HG03025 (cell line): ENCODE measurements around the gene BAIAP2.

Experiments used
- ATAC-seq: cut with Tn5 transposase; IDR thresholded peaks from one replicate; pipeline ENCODE4 v1.9.1; 2021; ENCODE audit warnings: mild to moderate bottlenecking, moderate library complexity; ENCODE audit not compliant: unreplicated experiment, low FRiP score

Gene BAIAP2

GRCh38 chr17:81101614-81102306, 66.8 kb downstream of the BAIAP2 start:
- no peak for ATAC-seq

GRCh38 chr17:81102352-81102751, 67.4 kb downstream of the BAIAP2 start:
- no peak for ATAC-seq

DNA sequence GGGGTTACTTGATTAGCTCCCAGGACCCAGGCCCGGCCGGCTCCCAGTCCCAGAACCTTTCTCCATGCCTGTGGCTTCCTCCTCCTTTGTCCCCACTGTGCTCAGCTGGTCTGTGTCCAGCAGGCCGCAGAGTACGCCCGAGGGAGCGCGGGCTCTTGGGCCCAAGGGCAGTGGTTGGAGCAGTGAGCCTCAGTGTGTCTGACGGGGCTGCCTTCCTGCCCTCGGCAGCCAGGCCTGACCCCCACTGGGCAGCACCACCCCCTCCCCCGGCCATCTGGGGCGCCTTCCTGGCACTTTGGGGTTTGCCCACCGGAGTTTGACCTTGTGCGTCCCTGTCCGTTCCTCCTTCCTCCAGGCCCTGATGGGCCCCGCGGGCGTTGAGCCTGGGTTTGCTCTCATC, 67.9 kb downstream of the BAIAP2 start:
- no peak for ATAC-seq

- ATAC-seq = no peak
These were observed 68.4 kb downstream of the BAIAP2 start for GRCh38 chr17:81103379-81103778.

DNA sequence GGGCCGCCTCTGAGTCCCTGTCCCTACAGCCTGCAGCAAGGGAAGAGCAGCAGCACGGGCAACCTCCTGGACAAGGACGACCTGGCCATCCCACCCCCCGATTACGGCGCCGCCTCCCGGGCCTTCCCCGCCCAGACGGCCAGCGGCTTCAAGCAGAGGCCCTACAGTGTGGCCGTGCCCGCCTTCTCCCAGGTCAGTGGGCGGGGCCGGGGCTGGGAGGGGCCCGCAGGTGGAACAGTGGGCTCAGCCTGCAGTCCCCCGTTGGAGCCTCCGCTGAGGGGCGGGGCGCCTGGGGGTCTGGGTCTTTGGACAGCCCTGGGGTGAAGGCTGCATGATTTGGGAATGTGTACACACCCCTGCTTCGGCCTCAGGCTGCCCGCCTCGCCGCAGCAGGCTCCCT, 71.8 kb downstream of the BAIAP2 start:
- ATAC-seq = no peak

GRCh38 chr17:81108220-81108619, 73.3 kb downstream of the BAIAP2 start:
- no peak for ATAC-seq

- ATAC-seq = no peak
These were observed 75.0 kb downstream of the BAIAP2 start for GRCh38 chr17:81109957-81110356.

- no peak for ATAC-seq
These were observed 75.6 kb downstream of the BAIAP2 start for GRCh38 chr17:81110488-81111040.

DNA sequence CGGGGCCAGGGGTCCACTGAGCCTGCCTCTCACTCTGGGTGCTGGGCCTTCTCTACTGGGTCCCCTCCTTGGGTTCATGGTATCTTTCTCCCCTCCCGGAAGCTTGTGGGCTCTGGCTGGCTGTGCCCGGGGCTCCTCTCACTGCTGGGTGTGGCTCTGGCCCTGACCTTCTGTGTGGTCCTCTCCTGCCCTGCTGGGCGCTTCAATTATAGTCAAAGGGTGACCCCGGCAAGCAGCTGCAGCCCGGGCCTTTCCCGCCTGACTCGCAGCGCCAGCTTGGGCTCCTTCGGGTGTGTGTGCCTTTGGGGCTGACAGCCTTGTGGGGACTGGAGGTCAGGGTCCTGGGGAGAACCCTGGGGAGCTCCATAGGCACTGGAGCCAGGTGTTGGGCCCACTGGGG, 76.1 kb downstream of the BAIAP2 start:
- no peak for ATAC-seq

DNA sequence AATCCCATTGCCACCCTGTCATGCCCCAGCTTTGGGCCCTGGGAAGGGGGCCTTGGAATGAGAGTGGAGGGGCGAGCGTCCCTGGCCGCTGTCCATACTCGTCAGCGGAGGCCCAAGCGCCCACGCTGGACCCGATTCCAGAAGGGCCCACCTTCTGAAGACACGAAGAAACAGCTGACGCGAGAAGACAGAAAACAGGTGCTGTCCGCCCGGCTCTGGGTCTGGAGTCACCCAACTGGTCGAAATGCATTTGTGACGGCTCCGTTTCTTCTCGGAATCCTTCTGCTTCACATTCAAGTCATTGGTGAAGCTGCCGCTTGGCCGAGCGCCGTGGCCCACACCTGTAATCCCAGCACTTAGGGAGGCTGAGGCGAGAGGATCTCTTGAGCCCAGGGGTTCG, 77.5 kb downstream of the BAIAP2 start:
- no peak for ATAC-seq

GRCh38 chr17:81113158-81113724, 78.3 kb downstream of the BAIAP2 start:
- no peak for ATAC-seq

DNA sequence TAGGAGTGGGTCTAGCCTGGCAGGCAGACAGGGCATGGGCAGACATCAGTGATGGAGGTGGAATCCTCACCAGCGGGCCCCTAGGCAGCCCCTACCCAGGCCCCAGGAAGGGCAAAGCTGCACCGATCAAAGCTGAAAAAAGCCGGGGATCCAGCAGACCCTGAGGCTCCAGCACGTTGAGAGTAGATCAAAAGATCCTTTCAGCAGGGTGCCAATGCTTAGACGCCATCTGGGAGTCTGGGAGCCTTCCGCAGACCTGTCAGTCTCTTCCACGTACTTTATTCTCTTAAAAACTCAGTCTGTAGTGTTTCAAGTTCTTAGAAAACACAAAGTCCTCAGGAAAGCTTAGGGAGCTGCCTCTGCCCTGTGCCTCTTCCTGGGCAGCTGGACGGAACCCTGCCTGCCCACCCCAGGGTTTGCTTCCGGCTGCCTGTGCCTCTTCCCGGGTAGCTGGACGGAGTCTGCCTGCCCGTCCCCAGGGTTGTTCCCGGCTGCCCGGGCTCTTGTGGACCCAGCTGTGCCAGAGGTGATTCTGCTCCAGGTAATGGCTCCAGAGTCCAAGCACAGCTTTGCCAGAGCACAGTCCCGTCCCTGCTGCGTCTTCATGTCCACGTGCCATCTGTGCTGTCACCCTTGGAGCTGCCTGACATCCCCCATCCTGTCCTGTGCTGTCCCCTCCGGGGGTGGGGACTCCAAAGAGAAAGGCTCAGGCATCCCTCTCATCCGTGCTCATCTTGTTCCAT, 79.6 kb downstream of the BAIAP2 start:
- no peak for ATAC-seq

GRCh38 chr17:81115219-81115618, 80.3 kb downstream of the BAIAP2 start:
- ATAC-seq = no peak

DNA sequence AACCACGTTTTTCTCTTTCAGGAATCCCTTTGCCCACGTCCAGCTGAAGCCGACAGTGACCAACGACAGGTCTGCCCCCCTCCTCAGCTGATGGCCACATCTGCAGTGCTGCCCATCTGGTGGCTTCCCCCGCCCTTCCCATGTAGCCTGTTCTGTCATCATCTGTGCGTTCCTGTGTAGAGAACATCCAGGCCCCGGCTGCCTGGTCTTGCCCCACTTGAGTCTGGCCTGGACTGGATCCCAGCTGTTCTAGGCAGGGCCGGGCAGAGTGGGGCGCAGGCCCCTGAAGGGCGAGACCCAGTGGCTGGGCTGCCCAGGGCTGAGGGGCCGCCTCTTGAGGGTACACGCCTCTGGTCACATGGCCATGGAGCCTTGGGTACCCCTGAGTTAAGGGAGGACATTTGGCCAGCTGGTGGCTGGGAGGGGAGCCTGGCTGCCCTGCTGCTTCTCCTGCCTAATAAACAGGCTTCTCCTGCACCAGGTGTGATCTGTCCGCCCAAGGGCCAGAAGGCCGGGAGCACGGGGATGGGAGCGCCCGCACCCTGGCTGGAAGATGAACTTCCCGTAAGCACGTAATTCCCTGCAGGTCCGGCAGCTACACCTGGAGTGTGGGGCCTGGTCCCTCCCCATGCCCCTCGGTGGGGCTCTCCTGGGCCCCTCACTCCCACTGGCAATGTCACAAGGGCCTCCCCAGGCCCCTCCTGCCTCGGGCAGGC, 81.0 kb downstream of the BAIAP2 start:
- ATAC-seq = no peak

DNA sequence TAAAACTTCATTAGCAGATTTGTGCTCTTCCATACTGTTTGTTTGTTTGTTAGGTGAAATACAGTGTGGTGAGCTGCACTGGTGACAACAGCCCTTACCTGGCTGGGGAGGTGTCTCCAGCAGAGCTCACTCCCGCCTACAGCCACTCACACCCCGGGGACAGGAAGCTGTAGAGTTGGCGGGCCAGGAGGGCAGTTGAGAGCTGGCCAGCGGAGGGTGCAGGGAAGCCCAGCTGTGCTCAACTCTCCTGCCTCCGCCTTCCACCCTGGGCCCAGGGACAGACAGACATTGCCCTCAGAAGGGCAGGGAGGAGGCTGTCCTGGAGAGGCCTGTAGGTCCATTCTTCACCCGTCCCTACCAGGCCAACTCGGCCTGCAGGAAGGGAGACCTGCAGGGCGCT, 81.8 kb downstream of the BAIAP2 start:
- no peak for ATAC-seq

DNA sequence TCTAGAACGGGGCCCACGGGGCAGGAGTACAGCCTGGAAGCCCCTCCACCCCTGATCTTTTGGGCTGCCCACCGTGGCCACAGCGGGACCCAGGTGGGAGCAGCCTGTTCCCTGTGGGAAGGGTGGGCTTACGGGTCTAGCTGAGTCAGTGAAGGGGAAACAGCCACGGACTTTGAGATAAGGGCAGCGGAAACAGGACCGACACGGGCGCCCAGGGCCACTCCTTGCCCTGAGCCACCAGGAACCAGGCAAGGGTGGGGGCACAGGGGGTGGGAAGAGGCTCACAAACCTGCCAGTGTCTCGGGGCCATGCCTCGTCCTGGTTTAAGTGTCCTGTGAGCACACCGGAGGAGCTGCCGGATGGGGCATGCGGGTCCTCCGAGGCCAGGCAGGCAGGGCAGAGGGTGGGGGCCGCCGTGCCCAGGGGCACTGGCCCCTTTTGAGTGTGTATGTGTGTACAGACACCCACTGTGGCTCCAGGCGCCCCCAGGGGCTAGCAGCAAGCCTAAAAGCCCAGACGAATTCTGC, 82.8 kb downstream of the BAIAP2 start:
- no peak for ATAC-seq

GRCh38 chr17:81118308-81119221, 83.6 kb downstream of the BAIAP2 start:
- no peak for ATAC-seq

GRCh38 chr17:81119223-81120148, 84.5 kb downstream of the BAIAP2 start:
- no peak for ATAC-seq

GRCh38 chr17:81120149-81120484, 85.2 kb downstream of the BAIAP2 start:
- ATAC-seq = no peak
